Lower lobe of right lung (tissue), 2 donors: ENCODE measurements around the gene RDX. TPM values are rescaled to one million over a fixed set of nuclear protein-coding genes. Genes with fewer than 3 reads are reported as not detected.

Source experiments
- ATAC-seq, 2 donors: fragments of 200-7000 bp; cut with Tn5 transposase; one replicate each; pipeline ENCODE4 v1.9.1; 2020 to 2022; ENCODE audit warnings: mild to moderate bottlenecking in 2 of 2, moderate library complexity in 2 of 2
- DNase-seq: peaks from one replicate; pipeline ENCODE4 v3.0.0-alpha.2; 2020
- H3K27ac ChIP-seq: fragments of 200-600 bp; one replicate; pipeline ENCODE4 v1.8.0; 2022
- H3K27me3 ChIP-seq: fragments of 200-600 bp; one replicate; pipeline ENCODE4 v1.8.0; 2022; ENCODE audit warnings: low read depth
- H3K36me3 ChIP-seq: fragments of 200-600 bp; one replicate; pipeline ENCODE4 v1.8.0; 2022; ENCODE audit warnings: mild to moderate bottlenecking
- H3K4me1 ChIP-seq: fragments of 200-600 bp; one replicate; pipeline ENCODE4 v1.8.0; 2022
- H3K4me3 ChIP-seq: fragments of 200-600 bp; one replicate; pipeline ENCODE4 v1.8.0; 2022; ENCODE audit warnings: mild to moderate bottlenecking
- H3K9me3 ChIP-seq: fragments of 200-600 bp; one replicate; pipeline ENCODE4 v1.8.0; 2022
- CTCF ChIP-seq: fragments of 200-600 bp; IDR thresholded peaks from one replicate; pipeline ENCODE4 v1.8.0; 2022; ENCODE audit warnings: antibody characterized with exemption, mild to moderate bottlenecking
- intact Hi-C: fragments of 100-400 bp; cut with DNase I; formaldehyde crosslinking; loops from one replicate; pipeline ENCODE4 v1.11.0; 2022
- total RNA-seq: library from RNA; stranded (reverse); fragmentation: NEBNext Ultra II Directional; extraction: Animal tissue kit (Norgen Biotek cat#: 25700); gene quantifications from one replicate; pipeline ENCODE4 v1.2.1, GENCODE V29; 2021
- donor health status: DM: no; HTN: yes; CAD: no; lungs with severe emphysema.

The RDX gene
- total RNA-seq, 1 donor from 2014 or later, result 152 TPM

- H3K4me1 ChIP-seq, result no peaks in the 10 kb centered on the region
- H3K36me3 ChIP-seq, result no peaks in the 10 kb centered on the region
- H3K27me3 ChIP-seq, result no peaks in the 10 kb centered on the region
- intact Hi-C loops, result no loop called here
- TF ChIP-seq CTCF, result no peak
- H3K27ac ChIP-seq, result no peak overlapping the region
- no peak for DNase-seq
- no peaks in the 10 kb centered on the region for H3K9me3 ChIP-seq
- no peak overlapping the region for H3K4me3 ChIP-seq
- no peak for ATAC-seq
These were observed 41.3 kb upstream of the RDX start for GRCh38 chr11:110337570-110338193.

GRCh38 chr11:110336054-110336453 lies 39.6 kb upstream of the RDX start:
- H3K4me3 ChIP-seq, result no peak overlapping the region
- no peaks in the 10 kb centered on the region for H3K27me3 ChIP-seq
- no peak overlapping the region for H3K27ac ChIP-seq
- H3K4me1 ChIP-seq, result no peaks in the 10 kb centered on the region
- H3K9me3 ChIP-seq, result no peaks in the 10 kb centered on the region
- ATAC-seq (no peak), DNase-seq (no peak)
- intact Hi-C loops, result no loop called here
- TF ChIP-seq CTCF, result no peak
- H3K36me3 ChIP-seq, result no peaks in the 10 kb centered on the region

GRCh38 chr11:110335358-110335757 lies 38.9 kb upstream of the RDX start:
- no peaks in the 10 kb centered on the region for H3K27me3 ChIP-seq
- no peak overlapping the region for H3K4me3 ChIP-seq
- DNase-seq (no peak), ATAC-seq (no peak)
- intact Hi-C loops, result no loop called here
- TF ChIP-seq CTCF, result no peak
- no peaks in the 10 kb centered on the region for H3K9me3 ChIP-seq
- H3K4me1 ChIP-seq, result no peaks in the 10 kb centered on the region
- no peak overlapping the region for H3K27ac ChIP-seq
- H3K36me3 ChIP-seq, result no peaks in the 10 kb centered on the region

- ATAC-seq, result no peak
- intact Hi-C loops, result no loop called here
- Histone ChIP-seq H3K36me3 (no peaks in the 10 kb centered on the region), H3K27me3 (no peaks in the 10 kb centered on the region), H3K9me3 (peaks cover 6% of the 10 kb centered on the region), H3K27ac (no peak overlapping the region), H3K4me3 (no peak overlapping the region), H3K4me1 (no peaks in the 10 kb centered on the region)
- DNase-seq, result no peak
- no peak for TF ChIP-seq CTCF
These were observed 35.2 kb upstream of the RDX start for GRCh38 chr11:110331626-110332025.

- no peak for ATAC-seq
- no peak overlapping the region for H3K27ac ChIP-seq
These were observed 33.0 kb upstream of the RDX start for GRCh38 chr11:110329445-110329844.

More at GRCh38 chr11:110329445-110329844, 33.0 kb upstream of the RDX start:
- H3K9me3 ChIP-seq, result peaks cover 6% of the 10 kb centered on the region
- no peaks in the 10 kb centered on the region for H3K36me3 ChIP-seq
- TF ChIP-seq CTCF, result no peak
- H3K4me3 ChIP-seq, result no peak overlapping the region
- no peak for DNase-seq
- intact Hi-C loops, result no loop called here
- no peaks in the 10 kb centered on the region for H3K4me1 ChIP-seq
- H3K27me3 ChIP-seq, result no peaks in the 10 kb centered on the region
